ENCODE data around the gene INTS15.

DNA sequence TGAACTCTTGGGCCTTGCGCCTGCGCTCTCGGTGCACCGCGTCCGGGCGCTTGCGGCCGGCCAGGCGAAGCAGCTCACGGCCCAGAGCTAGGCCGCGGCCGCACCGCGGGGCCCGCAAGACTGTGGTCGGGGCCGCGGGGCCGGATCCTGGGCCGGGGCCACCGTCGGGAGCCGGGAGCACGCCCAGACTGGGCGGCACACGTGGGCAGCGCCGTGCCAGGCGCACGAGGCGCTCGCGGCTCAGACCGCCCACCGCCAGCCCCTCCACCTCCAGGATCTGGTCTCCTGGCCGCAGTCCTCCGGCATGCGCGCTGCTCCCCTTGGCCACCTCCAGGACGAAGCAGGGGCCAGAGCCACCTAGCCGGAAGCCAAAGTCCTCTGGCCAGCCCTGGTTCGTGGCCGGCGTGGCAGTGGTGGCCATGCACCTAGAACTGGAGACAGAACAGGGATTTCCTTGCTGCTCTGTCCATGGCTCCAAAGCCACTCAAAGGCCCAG lies 38.8 kb upstream of the INTS15 start, which contains the start of gene GRID2IP:
- TF ChIP-seq POLR2A (IDR thresholded peaks at IDR 0.05): no peak
- no peak for TF ChIP-seq CTCF (IDR thresholded peaks at IDR 0.05)
